ENCODE measurements around the gene SRC. TPM values are rescaled to one million over a fixed set of nuclear protein-coding genes. Genes with fewer than 3 reads are reported as not detected.

SRC gene
- total RNA-seq, 4 donors from 2014 or later = 10.3 to 21.4 (median 12.9) TPM

- TF ChIP-seq CTCF (IDR thresholded peaks at IDR 0.05; ENCODE audit: low read depth) = no peak
These were observed 1.2 kb upstream of the SRC start for GRCh38 chr20:37344506-37345338.

GRCh38 chr20:37346236-37346534 lies 245 bp downstream of the SRC start:
- TF ChIP-seq CTCF (IDR thresholded peaks at IDR 0.05; ENCODE audit: low read depth) = no peak

DNA sequence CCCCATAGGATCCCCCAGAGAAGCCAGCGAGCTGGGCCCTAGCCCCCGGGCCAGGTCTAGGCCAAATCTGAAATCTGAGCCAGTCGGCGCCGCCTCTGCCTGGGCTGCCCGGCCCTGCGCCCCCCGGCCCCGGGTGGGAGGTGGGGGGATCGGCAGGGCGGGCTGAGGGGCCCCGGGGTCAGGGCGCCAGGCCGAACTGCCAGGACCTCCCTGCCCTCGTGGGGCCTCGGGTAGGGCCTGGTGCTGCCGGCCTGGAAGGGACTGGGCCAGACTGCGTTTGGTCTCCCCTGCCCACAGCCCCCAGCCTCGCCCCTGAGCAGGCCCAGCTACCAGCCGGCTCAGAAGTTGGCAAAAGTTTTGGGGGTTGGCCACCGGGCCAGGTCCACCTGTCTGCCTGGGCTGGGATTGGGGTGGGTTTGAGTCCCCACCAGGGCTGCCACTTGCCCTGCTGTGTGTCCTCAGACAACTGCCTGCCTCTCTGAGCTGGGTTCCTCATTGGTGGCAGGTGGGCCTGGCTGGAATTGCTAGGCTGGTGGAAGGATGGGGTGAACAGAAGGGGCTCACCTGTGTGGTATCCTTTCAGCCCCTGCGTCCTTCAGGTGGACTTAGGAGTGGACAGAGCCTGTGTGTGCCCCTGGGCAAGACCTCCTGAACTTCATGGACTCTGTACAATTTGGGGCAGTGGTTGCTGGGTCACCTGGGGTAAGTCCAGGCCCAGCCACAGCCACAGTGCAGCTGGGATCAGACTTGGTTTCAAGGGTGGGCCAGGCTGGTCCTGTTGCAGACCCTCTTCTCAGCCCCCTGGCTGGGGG lies 801 bp downstream of the SRC start:
- no peak for TF ChIP-seq CTCF (IDR thresholded peaks at IDR 0.05; ENCODE audit: low read depth)

DNA sequence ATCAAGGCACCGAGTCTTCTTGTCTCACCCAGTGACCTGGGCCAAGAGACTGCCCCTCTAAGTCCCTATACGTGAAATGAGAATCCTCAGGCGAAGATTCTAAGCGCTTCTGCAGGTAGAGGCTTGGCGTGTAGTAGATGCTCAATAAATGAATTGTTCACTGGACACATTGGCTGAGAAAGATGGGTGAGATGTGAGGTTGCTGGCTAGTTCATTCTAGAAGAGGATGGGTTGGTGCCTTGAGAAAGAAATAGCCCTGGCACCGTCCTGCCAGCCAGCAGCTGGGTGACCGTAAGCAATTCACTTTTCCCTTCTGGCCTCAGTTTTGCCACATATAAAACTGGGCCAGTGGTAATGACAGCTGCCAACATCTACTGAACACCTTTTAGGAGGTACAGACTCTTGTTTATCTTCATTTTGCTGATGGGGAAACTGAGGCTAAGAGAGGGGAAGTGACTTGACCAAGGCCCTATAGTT lies 1.4 kb downstream of the SRC start:
- no peak for TF ChIP-seq CTCF (IDR thresholded peaks at IDR 0.05; ENCODE audit: low read depth)

- no peak for TF ChIP-seq CTCF (IDR thresholded peaks at IDR 0.05; ENCODE audit: low read depth)
These were observed 2.2 kb downstream of the SRC start for GRCh38 chr20:37347891-37348791.

GRCh38 chr20:37348792-37349516 lies 3.0 kb downstream of the SRC start:
- no peak for TF ChIP-seq CTCF (IDR thresholded peaks at IDR 0.05; ENCODE audit: low read depth)

Data from subcutaneous adipose tissue (tissue), 4 donors.